ENCODE data around the gene MYH14.

MYH14 gene

DNA sequence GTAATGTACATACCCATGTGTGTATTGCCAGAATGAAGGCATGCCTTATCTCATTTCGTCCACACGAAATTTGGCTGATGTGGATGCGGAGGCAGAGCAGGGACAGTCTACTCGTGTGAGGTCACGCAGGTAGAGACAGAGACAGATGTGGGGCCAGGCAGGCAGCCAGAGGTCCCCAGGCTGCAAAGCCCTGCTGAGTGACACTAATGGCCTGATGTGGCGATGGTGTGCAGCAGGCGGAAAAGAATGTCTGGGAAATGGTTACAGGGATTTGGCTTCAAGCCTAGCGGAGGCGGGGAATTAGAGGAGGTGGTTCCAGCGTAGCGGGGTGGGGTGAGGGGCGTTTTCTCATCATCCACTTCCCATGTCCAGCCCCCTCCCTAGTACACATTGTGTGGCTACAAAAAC is 36.1 kb upstream of the MYH14 start:
- H3K4me3 ChIP-seq (ENCODE audit: low read length), result no peak overlapping the region
- TF ChIP-seq, protein P1, sequence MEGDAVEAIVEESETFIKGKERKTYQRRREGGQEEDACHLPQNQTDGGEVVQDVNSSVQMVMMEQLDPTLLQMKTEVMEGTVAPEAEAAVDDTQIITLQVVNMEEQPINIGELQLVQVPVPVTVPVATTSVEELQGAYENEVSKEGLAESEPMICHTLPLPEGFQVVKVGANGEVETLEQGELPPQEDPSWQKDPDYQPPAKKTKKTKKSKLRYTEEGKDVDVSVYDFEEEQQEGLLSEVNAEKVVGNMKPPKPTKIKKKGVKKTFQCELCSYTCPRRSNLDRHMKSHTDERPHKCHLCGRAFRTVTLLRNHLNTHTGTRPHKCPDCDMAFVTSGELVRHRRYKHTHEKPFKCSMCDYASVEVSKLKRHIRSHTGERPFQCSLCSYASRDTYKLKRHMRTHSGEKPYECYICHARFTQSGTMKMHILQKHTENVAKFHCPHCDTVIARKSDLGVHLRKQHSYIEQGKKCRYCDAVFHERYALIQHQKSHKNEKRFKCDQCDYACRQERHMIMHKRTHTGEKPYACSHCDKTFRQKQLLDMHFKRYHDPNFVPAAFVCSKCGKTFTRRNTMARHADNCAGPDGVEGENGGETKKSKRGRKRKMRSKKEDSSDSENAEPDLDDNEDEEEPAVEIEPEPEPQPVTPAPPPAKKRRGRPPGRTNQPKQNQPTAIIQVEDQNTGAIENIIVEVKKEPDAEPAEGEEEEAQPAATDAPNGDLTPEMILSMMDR (IDR thresholded peaks at IDR 0.05; ENCODE audit: insufficient read depth, low read depth, low read length, missing control alignments), result no peak
- DNase-seq (ENCODE audit: low read depth), result no peak

DNA sequence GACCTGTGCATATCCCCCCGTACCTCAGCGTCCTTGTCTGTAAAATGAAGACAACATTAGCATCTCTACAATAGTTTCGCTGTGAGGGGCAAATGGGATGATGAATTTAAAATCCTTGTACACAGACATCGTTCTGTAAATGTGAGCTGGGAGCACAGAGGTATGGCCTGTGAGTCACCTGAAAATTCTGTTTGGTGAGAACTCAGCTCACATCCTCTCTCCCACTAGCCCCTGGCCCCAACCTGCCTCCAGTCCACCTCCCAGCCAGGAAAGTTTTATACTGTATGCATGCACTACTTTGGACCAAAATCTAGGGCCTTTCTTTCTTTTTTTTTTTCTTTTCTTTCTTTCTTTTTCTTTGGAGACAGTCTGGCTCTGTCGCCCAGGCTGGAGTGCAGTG is 31.7 kb upstream of the MYH14 start:
- no peak for DNase-seq (ENCODE audit: low read depth)
- TF ChIP-seq, protein P1 (IDR thresholded peaks at IDR 0.05; ENCODE audit: insufficient read depth, low read depth, low read length, missing control alignments), result no peak
- H3K4me3 ChIP-seq (ENCODE audit: low read length), result no peak overlapping the region

DNA sequence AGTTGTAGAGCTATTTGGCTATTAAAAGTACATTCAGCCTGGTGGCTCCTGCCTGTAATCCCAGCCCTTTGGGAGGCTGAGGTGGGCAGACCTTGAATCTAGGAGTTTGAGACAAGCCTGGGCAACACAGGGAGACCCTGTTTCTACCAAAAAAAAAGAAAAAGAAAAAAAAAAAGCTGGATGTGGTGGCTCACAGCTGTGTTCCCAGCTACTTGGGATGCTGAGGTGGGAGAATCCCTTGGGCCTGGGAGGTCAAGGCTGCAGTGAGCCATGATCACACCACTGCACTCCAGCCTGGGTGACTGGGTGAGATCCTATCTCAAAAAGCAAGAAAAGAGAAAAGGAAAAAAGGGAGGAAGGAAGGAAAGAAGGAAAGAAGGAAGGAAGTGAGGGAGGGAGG is 30.7 kb upstream of the MYH14 start:
- DNase-seq (ENCODE audit: low read depth), result no peak
- no peak overlapping the region for H3K4me3 ChIP-seq (ENCODE audit: low read length)
- TF ChIP-seq, protein P1 (IDR thresholded peaks at IDR 0.05; ENCODE audit: insufficient read depth, low read depth, low read length, missing control alignments), result no peak

DNA sequence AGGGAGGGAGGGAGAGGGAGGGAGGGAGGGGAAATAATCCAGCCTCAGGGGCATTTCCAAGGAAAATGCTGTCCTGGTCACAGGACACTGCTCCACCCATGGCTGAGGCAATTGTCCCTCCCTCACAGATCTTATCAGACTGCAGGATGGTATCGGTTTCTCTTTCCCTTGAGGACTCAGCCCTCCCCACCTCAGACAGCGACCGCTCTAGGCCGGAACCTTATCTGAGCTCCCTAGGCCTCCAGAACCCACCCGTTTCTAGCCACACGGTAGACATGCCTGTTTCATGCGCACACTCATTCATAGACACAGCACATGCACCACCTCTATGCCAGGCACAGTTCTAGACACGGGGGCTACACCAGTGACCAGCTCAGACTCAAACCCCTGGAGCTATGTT is 30.3 kb upstream of the MYH14 start:
- TF ChIP-seq, protein P1 (IDR thresholded peaks at IDR 0.05; ENCODE audit: insufficient read depth, low read depth, low read length, missing control alignments), result no peak
- no peak overlapping the region for H3K4me3 ChIP-seq (ENCODE audit: low read length)
- DNase-seq (ENCODE audit: low read depth), result no peak

DNA sequence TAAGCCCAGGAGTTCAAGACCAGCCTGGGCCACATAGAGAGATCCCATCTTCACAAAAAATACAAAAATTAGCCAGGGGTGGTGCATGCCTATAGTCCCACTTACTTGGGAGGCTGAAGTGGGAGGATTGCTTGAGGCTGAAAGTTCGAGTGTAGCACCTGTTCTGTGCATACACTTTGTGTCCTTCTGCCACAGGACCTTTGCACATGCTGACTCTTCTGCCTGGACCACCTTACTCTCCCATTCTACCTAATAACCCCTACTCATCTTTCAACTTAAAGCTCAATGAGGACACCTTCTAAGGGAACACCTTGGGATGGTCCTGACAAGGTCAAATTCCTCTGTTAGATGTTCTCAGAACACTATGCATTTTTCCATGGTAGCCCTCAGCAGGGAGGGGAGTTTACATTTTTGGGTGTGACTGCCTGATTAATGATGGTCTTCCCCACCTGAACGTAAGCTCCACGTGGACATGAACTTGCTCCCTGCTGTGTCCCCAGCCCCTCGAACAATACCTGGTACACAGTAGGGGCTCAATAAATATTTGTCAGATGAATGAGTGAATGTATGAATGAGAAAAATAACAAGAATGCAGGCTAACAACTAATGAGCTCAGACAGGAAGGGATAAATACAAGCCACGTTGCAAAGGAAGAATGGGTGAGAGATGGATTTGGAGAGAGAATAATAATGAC is 29.2 kb upstream of the MYH14 start:
- H3K4me3 ChIP-seq (ENCODE audit: low read length), result no peak overlapping the region
- no peak for DNase-seq (ENCODE audit: low read depth)
- TF ChIP-seq, protein P1 (IDR thresholded peaks at IDR 0.05; ENCODE audit: insufficient read depth, low read depth, low read length, missing control alignments), result no peak

DNA sequence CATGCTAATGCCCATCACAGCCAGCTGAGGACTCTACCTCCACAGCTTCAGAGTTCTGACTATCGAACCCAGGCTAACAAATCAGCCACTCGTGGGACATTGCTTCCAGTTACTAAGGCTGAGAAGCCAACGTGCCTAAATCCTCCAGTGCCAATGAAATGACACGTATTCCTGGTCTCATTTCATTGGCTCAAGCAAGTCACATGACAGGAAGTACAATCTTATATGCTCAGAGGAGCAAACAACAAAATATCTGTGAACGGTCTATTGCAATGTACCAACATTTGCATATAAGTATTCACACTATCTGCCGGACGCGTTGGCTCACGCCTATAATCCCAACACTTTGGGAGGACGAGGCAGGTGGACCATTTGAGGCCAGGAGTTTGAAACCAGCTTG is 27.5 kb upstream of the MYH14 start:
- H3K4me3 ChIP-seq (ENCODE audit: low read length), result no peak overlapping the region
- TF ChIP-seq, protein P1 (IDR thresholded peaks at IDR 0.05; ENCODE audit: insufficient read depth, low read depth, low read length, missing control alignments), result no peak
- no peak for DNase-seq (ENCODE audit: low read depth)

DNA sequence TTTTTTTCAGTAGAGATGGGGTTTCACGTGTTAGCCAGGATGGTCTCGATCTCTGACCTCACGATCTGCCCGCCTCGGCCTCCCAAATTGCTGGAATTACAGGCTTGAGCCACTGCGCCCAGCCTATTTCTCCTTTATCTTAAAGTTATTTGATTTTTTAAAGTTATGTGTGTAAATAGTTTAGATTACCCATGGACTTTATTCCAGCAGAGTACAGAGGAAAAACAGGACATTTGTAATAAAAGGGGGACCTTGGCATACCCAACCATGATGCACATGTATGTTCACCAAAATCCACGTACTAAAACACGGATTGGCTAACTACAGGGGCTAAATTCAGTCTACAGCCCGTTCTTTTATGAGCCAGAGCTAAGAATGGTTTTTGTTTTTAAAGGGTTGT is 26.6 kb upstream of the MYH14 start:
- H3K4me3 ChIP-seq (ENCODE audit: low read length), result no peak overlapping the region
- DNase-seq (ENCODE audit: low read depth), result no peak
- TF ChIP-seq, protein P1 (IDR thresholded peaks at IDR 0.05; ENCODE audit: insufficient read depth, low read depth, low read length, missing control alignments), result no peak
